LNCaP clone FGC (cell line): ENCODE measurements around the gene SLC39A13.

ENCODE experiments used
- DNase-seq: peaks from one replicate; pipeline ENCODE4 v3.0.0-alpha.2; 2011; ENCODE audit warnings: low read depth
- H3K4me3 ChIP-seq: 2 replicates; pipeline ENCODE4 v1.5.1; 2011; ENCODE audit warnings: mild to moderate bottlenecking, low read depth, low read length, control low read depth
- CTCF ChIP-seq: IDR thresholded peaks from 2 replicates; pipeline ENCODE4 v1.5.1; 2012; ENCODE audit warnings: mild to moderate bottlenecking; ENCODE audit not compliant: control insufficient read depth, insufficient read depth; ENCODE audit errors: extremely low read depth

Gene SLC39A13

GRCh38 chr11:47380078-47380477, 28.3 kb upstream of the SLC39A13 start:
- no peak for TF ChIP-seq CTCF
- no peak for DNase-seq
- H3K4me3 ChIP-seq = no peak overlapping the region

- no peak overlapping the region for H3K4me3 ChIP-seq
- DNase-seq = no peak
- no peak for TF ChIP-seq CTCF
Observed at GRCh38 chr11:47383071-47383470, 25.3 kb upstream of the SLC39A13 start.

GRCh38 chr11:47384498-47384897, 23.9 kb upstream of the SLC39A13 start:
- no peak for DNase-seq
- no peak for TF ChIP-seq CTCF
- no peak overlapping the region for H3K4me3 ChIP-seq

- no peak for DNase-seq
- no peak overlapping the region for H3K4me3 ChIP-seq
- TF ChIP-seq CTCF = no peak
Observed at GRCh38 chr11:47387944-47388696, 20.3 kb upstream of the SLC39A13 start.

- no peak for TF ChIP-seq CTCF
- H3K4me3 ChIP-seq = no peak overlapping the region
- no peak for DNase-seq
Observed at GRCh38 chr11:47388697-47389576, 19.5 kb upstream of the SLC39A13 start.

GRCh38 chr11:47389577-47390421, 18.6 kb upstream of the SLC39A13 start:
- H3K4me3 ChIP-seq = no peak overlapping the region
- TF ChIP-seq CTCF = no peak
- DNase-seq = no peak
